ENCODE results near the gene ZNF423. TPM values are rescaled to one million over a fixed set of nuclear protein-coding genes. Genes with fewer than 3 reads are reported as not detected.

ZNF423 gene
- polyA plus RNA-seq, 3 donors = 24.5 to 27.3 (median 26.2) TPM

- DNase-seq (ENCODE audit: low read depth in 3 of 3, low spot score in 2 of 3) = no peak
Measured at GRCh38 chr16:49470513-49470991, 385.4 kb downstream of the ZNF423 start.

GRCh38 chr16:49469930-49470451, 385.9 kb downstream of the ZNF423 start:
- no peak for DNase-seq (ENCODE audit: low read depth in 3 of 3, low spot score in 2 of 3)

- no peak for DNase-seq (ENCODE audit: low read depth in 3 of 3, low spot score in 2 of 3)
Measured at GRCh38 chr16:49469311-49469670, 386.6 kb downstream of the ZNF423 start.

- DNase-seq (ENCODE audit: low read depth in 3 of 3, low spot score in 2 of 3) = no peak
Measured at GRCh38 chr16:49468611-49469310, 387.2 kb downstream of the ZNF423 start.

GRCh38 chr16:49467540-49468372, 388.2 kb downstream of the ZNF423 start:
- DNase-seq (ENCODE audit: low read depth in 3 of 3, low spot score in 2 of 3) = no peak

GRCh38 chr16:49466881-49467280, 389.0 kb downstream of the ZNF423 start:
- no peak for DNase-seq (ENCODE audit: low read depth in 3 of 3, low spot score in 2 of 3)

GRCh38 chr16:49466529-49466831, 389.4 kb downstream of the ZNF423 start:
- DNase-seq (ENCODE audit: low read depth in 3 of 3, low spot score in 2 of 3) = no peak

- no peak for DNase-seq (ENCODE audit: low read depth in 3 of 3, low spot score in 2 of 3)
Measured at GRCh38 chr16:49465661-49466528, 390.0 kb downstream of the ZNF423 start.

GRCh38 chr16:49464877-49465504, 390.9 kb downstream of the ZNF423 start:
- DNase-seq (ENCODE audit: low read depth in 3 of 3, low spot score in 2 of 3) = no peak

- DNase-seq (ENCODE audit: low read depth in 3 of 3, low spot score in 2 of 3) = no peak
Measured at GRCh38 chr16:49464093-49464492, 391.8 kb downstream of the ZNF423 start.

GRCh38 chr16:49463529-49463928, 392.4 kb downstream of the ZNF423 start:
- no peak for DNase-seq (ENCODE audit: low read depth in 3 of 3, low spot score in 2 of 3)

GRCh38 chr16:49462989-49463371, 392.9 kb downstream of the ZNF423 start:
- DNase-seq (ENCODE audit: low read depth in 3 of 3, low spot score in 2 of 3) = no peak

GRCh38 chr16:49462362-49462988, 393.4 kb downstream of the ZNF423 start:
- no peak for DNase-seq (ENCODE audit: low read depth in 3 of 3, low spot score in 2 of 3)

GRCh38 chr16:49461517-49461951, 394.4 kb downstream of the ZNF423 start:
- DNase-seq (ENCODE audit: low read depth in 3 of 3, low spot score in 2 of 3) = no peak

GRCh38 chr16:49460786-49461470, 395.0 kb downstream of the ZNF423 start:
- DNase-seq (ENCODE audit: low read depth in 3 of 3, low spot score in 2 of 3) = no peak

GRCh38 chr16:49459953-49460735, 395.8 kb downstream of the ZNF423 start:
- no peak for DNase-seq (ENCODE audit: low read depth in 3 of 3, low spot score in 2 of 3)

GRCh38 chr16:49458656-49459445, 397.1 kb downstream of the ZNF423 start:
- DNase-seq (ENCODE audit: low read depth in 3 of 3, low spot score in 2 of 3) = no peak

- DNase-seq (ENCODE audit: low read depth in 3 of 3, low spot score in 2 of 3) = no peak
Measured at GRCh38 chr16:49458243-49458642, 397.7 kb downstream of the ZNF423 start.

All from right renal cortex interstitium (tissue), 3 donors.